ENCODE data around the gene PDE2A. TPM values are rescaled to one million over a fixed set of nuclear protein-coding genes. Genes with fewer than 3 reads are reported as not detected.

Gene PDE2A
- 0.36 and 0.59 TPM in 2 replicates for total RNA-seq

GRCh38 chr11:72673943-72674828, at the start of gene PDE2A:
Gene PDE2A, minus strand, starts transcription at chr11:72674422. Its CDS starts 215 bp downstream, at chr11:72674207.
- no peaks in the 10 kb centered on the region for H3K79me2 ChIP-seq (ENCODE audit: insufficient read depth, low read length)
- H3K4me3 ChIP-seq (ENCODE audit: insufficient read depth, low read length) = no peak within 1 kb of the TSS
- H4K20me1 ChIP-seq (ENCODE audit: insufficient read depth, low read length) = peaks cover under 1% of the 10 kb centered on the region
- H3K27me3 ChIP-seq (ENCODE audit: insufficient read depth, low read length) = peaks cover 77% of the 10 kb centered on the region
- TF ChIP-seq, protein P1, sequence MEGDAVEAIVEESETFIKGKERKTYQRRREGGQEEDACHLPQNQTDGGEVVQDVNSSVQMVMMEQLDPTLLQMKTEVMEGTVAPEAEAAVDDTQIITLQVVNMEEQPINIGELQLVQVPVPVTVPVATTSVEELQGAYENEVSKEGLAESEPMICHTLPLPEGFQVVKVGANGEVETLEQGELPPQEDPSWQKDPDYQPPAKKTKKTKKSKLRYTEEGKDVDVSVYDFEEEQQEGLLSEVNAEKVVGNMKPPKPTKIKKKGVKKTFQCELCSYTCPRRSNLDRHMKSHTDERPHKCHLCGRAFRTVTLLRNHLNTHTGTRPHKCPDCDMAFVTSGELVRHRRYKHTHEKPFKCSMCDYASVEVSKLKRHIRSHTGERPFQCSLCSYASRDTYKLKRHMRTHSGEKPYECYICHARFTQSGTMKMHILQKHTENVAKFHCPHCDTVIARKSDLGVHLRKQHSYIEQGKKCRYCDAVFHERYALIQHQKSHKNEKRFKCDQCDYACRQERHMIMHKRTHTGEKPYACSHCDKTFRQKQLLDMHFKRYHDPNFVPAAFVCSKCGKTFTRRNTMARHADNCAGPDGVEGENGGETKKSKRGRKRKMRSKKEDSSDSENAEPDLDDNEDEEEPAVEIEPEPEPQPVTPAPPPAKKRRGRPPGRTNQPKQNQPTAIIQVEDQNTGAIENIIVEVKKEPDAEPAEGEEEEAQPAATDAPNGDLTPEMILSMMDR (IDR thresholded peaks at IDR 0.05; ENCODE audit: extremely low read depth, low read depth, low read length) = no peak
- no peak within 1 kb of the TSS for H3K4me2 ChIP-seq (ENCODE audit: insufficient read depth, low read length)
- no peak within 1 kb of the TSS for H2AFZ ChIP-seq (ENCODE audit: low read length)
- no peaks in the 10 kb centered on the region for H3K36me3 ChIP-seq (ENCODE audit: insufficient read depth, low read length)
- H3K27ac ChIP-seq (ENCODE audit: low read depth, low read length) = no peak within 1 kb of the TSS
- H3K4me1 ChIP-seq (ENCODE audit: insufficient read depth, low read length) = no peaks in the 10 kb centered on the region
- H3K9me3 ChIP-seq (ENCODE audit: low read depth, low read length) = no peaks in the 10 kb centered on the region
- no peak for DNase-seq (ENCODE audit: insufficient read length, low spot score, missing footprints)

- Histone ChIP-seq H3K4me1 (ENCODE audit: insufficient read depth, low read length) (peaks cover 43% of the 10 kb centered on the region), H3K36me3 (ENCODE audit: insufficient read depth, low read length) (peaks cover 5% of the 10 kb centered on the region), H2AFZ (ENCODE audit: low read length) (no peak overlapping the region), H3K4me2 (ENCODE audit: insufficient read depth, low read length) (no peak overlapping the region), H3K27ac (ENCODE audit: low read depth, low read length) (no peak overlapping the region), H3K79me2 (ENCODE audit: insufficient read depth, low read length) (peaks cover 82% of the 10 kb centered on the region), H4K20me1 (ENCODE audit: insufficient read depth, low read length) (peaks cover 27% of the 10 kb centered on the region), H3K4me3 (ENCODE audit: insufficient read depth, low read length) (no peak overlapping the region), H3K9me3 (ENCODE audit: low read depth, low read length) (no peaks in the 10 kb centered on the region), H3K27me3 (ENCODE audit: insufficient read depth, low read length) (no peaks in the 10 kb centered on the region)
- DNase-seq (ENCODE audit: insufficient read length, low spot score, missing footprints) = peak; percentile 68
- TF ChIP-seq, protein P1 (IDR thresholded peaks at IDR 0.05; ENCODE audit: extremely low read depth, low read depth, low read length) = no peak
Observed at GRCh38 chr11:72723508-72723907, 49.3 kb upstream of the PDE2A start.

- Histone ChIP-seq H3K9me3 (ENCODE audit: low read depth, low read length) (no peaks in the 10 kb centered on the region), H3K4me3 (ENCODE audit: insufficient read depth, low read length) (peak overlapping the region; percentile 85), H3K27ac (ENCODE audit: low read depth, low read length) (peak overlapping the region; percentile 78), H4K20me1 (ENCODE audit: insufficient read depth, low read length) (peaks cover 39% of the 10 kb centered on the region), H2AFZ (ENCODE audit: low read length) (peak overlapping the region; percentile 95), H3K27me3 (ENCODE audit: insufficient read depth, low read length) (no peaks in the 10 kb centered on the region), H3K36me3 (ENCODE audit: insufficient read depth, low read length) (peaks cover 8% of the 10 kb centered on the region), H3K79me2 (ENCODE audit: insufficient read depth, low read length) (peaks cover 86% of the 10 kb centered on the region), H3K4me2 (ENCODE audit: insufficient read depth, low read length) (peak overlapping the region; percentile 100), H3K4me1 (ENCODE audit: insufficient read depth, low read length) (peaks cover 39% of the 10 kb centered on the region)
- DNase-seq (ENCODE audit: insufficient read length, low spot score, missing footprints) = peak; percentile 99
- TF ChIP-seq, protein P1 (IDR thresholded peaks at IDR 0.05; ENCODE audit: extremely low read depth, low read depth, low read length) = no peak
Observed at GRCh38 chr11:72722050-72722748, 48.0 kb upstream of the PDE2A start.

GRCh38 chr11:72721689-72722049, 47.4 kb upstream of the PDE2A start:
- Histone ChIP-seq H3K9me3 (ENCODE audit: low read depth, low read length) (no peaks in the 10 kb centered on the region), H2AFZ (ENCODE audit: low read length) (peak overlapping the region; percentile 95), H3K4me3 (ENCODE audit: insufficient read depth, low read length) (peak overlapping the region; percentile 85), H3K4me2 (ENCODE audit: insufficient read depth, low read length) (peak overlapping the region; percentile 100), H3K79me2 (ENCODE audit: insufficient read depth, low read length) (peaks cover 88% of the 10 kb centered on the region), H3K27me3 (ENCODE audit: insufficient read depth, low read length) (no peaks in the 10 kb centered on the region), H3K27ac (ENCODE audit: low read depth, low read length) (peak overlapping the region; percentile 78), H3K4me1 (ENCODE audit: insufficient read depth, low read length) (peaks cover 39% of the 10 kb centered on the region), H3K36me3 (ENCODE audit: insufficient read depth, low read length) (peaks cover 9% of the 10 kb centered on the region), H4K20me1 (ENCODE audit: insufficient read depth, low read length) (peaks cover 45% of the 10 kb centered on the region)
- DNase-seq (ENCODE audit: insufficient read length, low spot score, missing footprints) = peak; percentile 83
- TF ChIP-seq, protein P1 (IDR thresholded peaks at IDR 0.05; ENCODE audit: extremely low read depth, low read depth, low read length) = no peak
